ENCODE results near the gene GBA2.

GRCh38 chr9:35789541-35789940 is 40.5 kb upstream of the GBA2 start:
- TF ChIP-seq TAF1 (IDR thresholded peaks at IDR 0.05; ENCODE audit: borderline replicate concordance, insufficient read depth, low read length) = no peak
- TF ChIP-seq POLR2AphosphoS5 (IDR thresholded peaks at IDR 0.05; ENCODE audit: low read depth, low read length) = no peak
- TF ChIP-seq SIN3A (IDR thresholded peaks at IDR 0.05; ENCODE audit: borderline replicate concordance, insufficient read depth, low read length) = no peak
- TF ChIP-seq REST (IDR thresholded peaks at IDR 0.05; ENCODE audit: insufficient read depth in 1 of 2, low read depth in 2 of 2, low read length in 2 of 2) = no peak
- TF ChIP-seq FOXP2 (optimal IDR thresholded peaks at IDR 0.05; ENCODE audit: borderline replicate concordance, extremely low read depth, extremely low read length, insufficient read depth) = no peak

Data from PFSK-1 (cell line).